22Rv1 (cell line): ENCODE measurements around the gene PARD3.
A peak's percentile ranks its signal among the peaks of the same experiment; 100 is the strongest.
"Not testable (repeated sequence)": the region's sequence is repeated elsewhere in the genome, so short reads cannot be mapped to it uniquely, and the experiment has no call there.

Source experiments
- H3K27ac ChIP-seq: fragments of 450-650 bp; 2 replicates; pipeline ENCODE4 v1.5.1; 2017
- CTCF ChIP-seq: fragments of 450-650 bp; IDR thresholded peaks from 2 replicates; pipeline ENCODE4 v1.5.1; 2017; ENCODE audit warnings: mild to moderate bottlenecking
- ZFX ChIP-seq: fragments of 450-650 bp; IDR thresholded peaks from 2 replicates; pipeline ENCODE4 v1.6.1; 2017; ENCODE audit warnings: antibody characterized with exemption, borderline replicate concordance

The PARD3 gene

GRCh38 chr10:34369120-34369519, 446.0 kb downstream of the PARD3 start:
- TF ChIP-seq CTCF: no peak
- no peak for TF ChIP-seq ZFX
- H3K27ac ChIP-seq: no peak overlapping the region

GRCh38 chr10:34364253-34365037, 450.7 kb downstream of the PARD3 start:
- H3K27ac ChIP-seq: no peak overlapping the region
- TF ChIP-seq CTCF: no peak
- no peak for TF ChIP-seq ZFX

DNA sequence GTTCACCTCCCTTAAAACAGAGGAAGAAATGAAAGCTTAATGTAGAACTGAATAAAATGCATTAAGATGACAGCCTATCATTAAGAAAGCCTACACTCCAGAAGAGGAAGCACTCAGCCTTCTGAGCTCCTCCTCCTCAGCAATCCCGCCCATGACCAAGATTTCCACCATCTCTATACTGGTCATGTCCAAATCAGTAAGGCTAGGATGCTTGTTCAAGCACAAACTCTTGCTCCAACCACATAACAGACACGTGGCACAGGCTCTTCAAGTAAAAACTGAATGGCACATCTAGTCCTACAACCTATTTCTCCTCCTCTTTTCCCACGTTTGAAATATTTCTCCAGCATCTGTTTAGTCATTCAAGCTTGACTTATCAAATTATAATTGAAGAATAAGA, 454.1 kb downstream of the PARD3 start:
- no peak overlapping the region for H3K27ac ChIP-seq
- TF ChIP-seq CTCF (no peak), ZFX (no peak)

DNA sequence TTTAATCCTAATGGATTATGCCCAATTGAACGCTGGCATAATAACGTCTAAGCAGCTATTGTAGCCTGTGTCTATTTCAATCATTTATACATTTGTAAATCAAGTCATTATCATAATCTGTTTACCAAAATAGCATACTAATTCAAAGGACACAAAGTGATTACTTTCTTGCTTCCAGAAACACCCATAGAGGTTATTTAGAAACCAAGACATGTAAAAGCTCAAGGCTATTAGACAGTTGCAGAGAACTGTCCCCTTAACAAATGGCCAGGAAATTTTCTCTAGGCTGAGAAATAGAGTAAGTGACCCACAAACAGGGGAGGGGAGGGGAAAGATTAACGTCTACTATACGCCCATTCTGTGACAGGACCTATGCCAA, 455.7 kb downstream of the PARD3 start:
- H3K27ac ChIP-seq: no peak overlapping the region
- TF ChIP-seq ZFX: no peak
- TF ChIP-seq CTCF: no peak

- no peak for TF ChIP-seq CTCF
- no peak for TF ChIP-seq ZFX
- H3K27ac ChIP-seq: no peak overlapping the region
These were observed 456.2 kb downstream of the PARD3 start for GRCh38 chr10:34358729-34359434.

DNA sequence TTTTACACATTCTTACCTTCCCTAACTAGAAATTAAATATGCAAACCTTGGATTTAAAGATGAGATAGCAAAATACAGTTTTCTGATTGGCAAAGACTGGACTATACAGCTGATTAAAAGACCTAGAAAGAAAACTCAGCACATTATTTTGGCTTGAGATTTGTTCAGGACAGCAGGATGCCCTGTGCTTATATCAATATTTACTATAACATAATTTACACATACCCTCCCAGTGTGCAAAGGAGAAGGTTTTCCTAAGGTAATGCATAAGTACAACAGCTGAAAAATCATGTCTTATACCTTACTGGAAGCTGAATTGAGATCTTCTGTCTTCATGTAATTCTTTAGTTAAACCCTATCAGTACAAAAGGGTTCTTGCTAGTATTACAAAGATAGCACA, 458.6 kb downstream of the PARD3 start:
- no peak for TF ChIP-seq CTCF
- TF ChIP-seq ZFX: no peak
- H3K27ac ChIP-seq: peak overlapping the region; percentile 61

GRCh38 chr10:34353530-34353929, 461.6 kb downstream of the PARD3 start:
- not testable (repeated sequence) for H3K27ac ChIP-seq

DNA sequence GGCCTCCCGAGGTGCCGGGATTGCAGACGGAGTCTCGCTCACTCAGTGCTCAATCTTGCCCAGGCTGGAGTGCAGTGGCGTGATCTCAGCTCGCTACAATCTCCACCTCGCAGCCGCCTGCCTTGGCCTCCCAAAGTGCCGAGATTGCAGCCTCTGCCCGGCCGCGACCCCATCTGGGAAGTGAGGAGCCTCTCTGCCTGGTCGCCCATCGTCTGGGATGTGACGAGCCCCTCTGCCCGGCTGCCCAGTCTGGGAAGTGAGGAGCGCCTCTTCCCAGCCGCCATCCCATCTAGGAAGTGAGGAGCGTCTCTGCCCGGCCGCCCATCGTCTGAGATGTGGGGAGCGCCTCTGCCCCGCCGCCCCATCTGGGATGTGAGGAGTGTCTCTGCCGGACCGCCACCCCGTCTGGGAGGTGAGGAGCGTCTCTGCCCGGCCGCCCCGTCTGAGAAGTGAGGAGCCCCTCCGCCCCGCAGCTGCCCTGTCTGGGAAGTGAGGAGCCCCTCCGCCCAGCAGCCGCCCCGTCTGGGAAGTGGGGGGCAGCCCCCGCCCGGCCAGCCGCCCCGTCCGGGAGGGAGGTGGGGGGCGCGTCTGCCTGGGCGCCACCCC, 462.4 kb downstream of the PARD3 start:
- H3K27ac ChIP-seq: not testable (repeated sequence)
